Measurements from ENCODE around the gene THBS4.

- TF ChIP-seq FOXM1 (IDR thresholded peaks at IDR 0.05; ENCODE audit: borderline replicate concordance) (no peak), FOXA1 (IDR thresholded peaks at IDR 0.05) (no peak), PKNOX1 (IDR thresholded peaks at IDR 0.05) (no peak), ZNF384 (IDR thresholded peaks at IDR 0.05) (no peak), SUZ12 (IDR thresholded peaks at IDR 0.05) (no peak), ELF4 (IDR thresholded peaks at IDR 0.05) (no peak), SP1 (IDR thresholded peaks at IDR 0.05) (no peak), HDGF (IDR thresholded peaks at IDR 0.05; ENCODE audit: borderline replicate concordance) (no peak), TARDBP (IDR thresholded peaks at IDR 0.05) (no peak)
Measured at GRCh38 chr5:80070338-80071056, 35.3 kb downstream of the THBS4 start.

All from HEK293T (cell line).